GM18517 (cell line): Measurements from ENCODE around the gene KIAA0232.
"Not testable (repeated sequence)": the region's sequence is repeated elsewhere in the genome, so short reads cannot be mapped to it uniquely, and the experiment has no call there.

ENCODE experiments used
- ATAC-seq: cut with Tn5 transposase; IDR thresholded peaks from one replicate; pipeline ENCODE4 v1.9.1; 2021; ENCODE audit warnings: mild to moderate bottlenecking, moderate library complexity; ENCODE audit not compliant: unreplicated experiment

KIAA0232 gene

DNA sequence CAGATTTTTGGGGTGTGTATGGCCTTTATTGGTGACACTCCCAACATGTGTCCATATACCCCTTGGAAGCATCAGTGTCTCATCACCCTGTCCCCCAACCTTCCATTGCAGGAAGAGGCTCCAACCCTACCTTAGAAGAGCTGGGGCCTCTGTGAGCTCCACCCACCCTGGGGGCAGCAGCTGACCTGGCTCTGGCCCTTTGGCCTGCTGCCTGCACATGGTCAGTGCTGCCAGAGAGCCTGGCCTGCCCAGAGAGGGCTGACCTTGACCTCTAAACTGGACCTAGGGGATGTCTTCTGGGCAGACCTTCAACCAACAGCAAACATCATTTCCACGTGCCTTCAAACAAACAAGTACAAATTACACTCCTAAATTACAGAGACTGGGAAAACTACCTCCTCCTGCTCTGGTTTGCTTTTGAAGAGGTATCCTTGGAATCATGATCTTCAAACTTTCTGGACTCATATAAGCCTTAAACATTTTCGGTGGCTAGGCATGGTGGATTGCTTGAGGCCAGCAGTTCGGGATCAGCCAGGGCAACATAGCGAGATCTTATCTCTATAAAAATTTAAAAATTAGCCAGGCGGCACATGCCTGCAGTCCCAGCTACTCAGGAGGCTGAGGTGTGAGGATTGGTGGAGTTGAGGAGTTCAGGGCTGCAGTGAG lies 27.3 kb upstream of the KIAA0232 start:
- no peak for ATAC-seq

- not testable (repeated sequence) for ATAC-seq
Observed at GRCh38 chr4:6756345-6756744, 26.2 kb upstream of the KIAA0232 start.

- ATAC-seq: no peak
Observed at GRCh38 chr4:6758728-6759127, 23.8 kb upstream of the KIAA0232 start.

DNA sequence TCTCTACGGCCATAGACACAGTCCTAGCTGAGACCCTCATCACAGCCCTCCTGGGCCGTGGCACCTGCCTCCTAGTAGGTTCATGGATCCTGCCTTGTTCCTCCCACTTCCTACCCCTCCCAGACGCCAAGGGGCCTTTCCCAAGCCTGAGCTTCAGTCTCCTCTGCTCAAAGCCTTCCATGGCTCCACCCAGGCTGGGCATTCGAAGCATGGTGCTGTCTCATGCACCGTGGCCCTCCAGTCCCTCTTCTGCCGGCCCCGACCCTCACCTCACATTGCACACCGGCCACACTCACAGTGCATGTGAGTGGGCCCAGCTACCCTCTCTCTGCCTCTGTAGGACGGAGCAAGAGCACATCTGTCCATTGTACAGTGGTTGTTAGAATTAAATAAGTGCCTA lies 21.7 kb upstream of the KIAA0232 start:
- no peak for ATAC-seq

DNA sequence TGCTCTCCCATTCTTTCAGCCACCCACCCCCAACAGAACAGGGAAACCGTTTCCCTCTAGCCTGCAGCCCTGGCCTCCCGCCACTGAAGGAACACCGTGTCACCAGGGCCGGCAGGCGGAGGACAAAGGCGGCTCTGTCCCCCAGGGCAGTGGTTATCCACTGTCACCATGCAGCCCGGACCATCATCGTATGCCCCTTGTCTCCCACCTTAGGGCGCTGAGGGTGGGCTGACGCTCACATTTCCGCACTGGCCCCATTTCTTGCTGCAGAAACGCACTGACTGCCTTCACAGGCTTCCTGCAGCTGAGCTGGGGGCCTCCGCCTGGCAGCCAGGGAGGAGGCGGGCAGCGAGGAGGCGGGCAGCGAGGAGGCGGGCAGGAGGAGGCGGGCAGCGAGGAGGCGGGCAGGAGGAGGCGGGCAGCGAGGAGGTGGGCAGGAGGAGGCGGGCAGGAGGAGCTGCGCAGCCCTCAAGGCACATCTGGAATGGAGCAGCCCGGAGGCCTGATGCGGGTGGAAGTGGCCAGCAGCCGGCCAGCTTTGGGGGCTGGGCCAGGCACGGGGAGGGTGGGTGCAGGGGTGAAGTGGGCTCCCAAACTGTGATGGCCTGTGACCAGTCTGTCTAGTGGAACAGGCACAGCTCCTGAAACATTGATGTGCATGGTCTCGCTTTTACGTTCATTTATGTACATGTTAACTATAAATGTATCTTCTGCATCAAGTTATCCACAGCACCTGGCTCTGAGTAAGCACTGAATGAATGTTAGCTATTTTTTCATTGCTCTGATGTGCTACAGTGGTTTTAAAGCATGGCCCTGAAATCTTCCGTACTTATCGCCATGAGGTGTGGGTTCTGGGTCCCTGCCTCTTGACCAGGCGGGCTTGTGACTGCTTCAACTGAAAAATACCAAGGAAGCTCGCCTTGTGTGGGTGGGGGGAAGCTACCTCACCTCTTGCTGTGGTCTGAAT lies 20.6 kb upstream of the KIAA0232 start:
- ATAC-seq: no peak

DNA sequence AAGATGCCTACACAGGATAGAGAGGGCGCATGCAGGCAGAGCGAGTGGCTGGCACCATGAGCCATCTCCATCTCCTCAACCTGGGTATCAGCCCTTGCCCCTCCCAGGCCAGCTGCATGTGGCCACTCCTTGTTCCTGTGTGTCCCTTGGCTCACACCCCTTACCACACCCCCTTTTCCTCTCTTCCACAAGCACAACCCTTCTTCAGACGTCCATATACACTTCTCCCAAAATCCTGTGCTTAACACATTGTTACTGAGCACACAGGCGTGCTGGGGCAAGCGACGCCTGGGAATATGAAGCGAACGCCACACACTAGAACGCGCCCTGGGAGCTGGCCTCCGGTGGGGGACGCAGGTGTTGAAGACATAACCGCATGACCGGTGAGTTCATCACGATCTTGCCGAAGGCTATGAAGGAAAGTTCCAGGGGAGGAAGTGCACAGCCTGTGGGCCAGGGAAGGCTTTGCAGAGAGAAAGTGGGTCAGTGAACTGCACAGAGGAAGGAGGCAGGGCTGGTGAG lies 19.1 kb upstream of the KIAA0232 start:
- no peak for ATAC-seq

GRCh38 chr4:6764976-6765620 lies 17.4 kb upstream of the KIAA0232 start:
- no peak for ATAC-seq

DNA sequence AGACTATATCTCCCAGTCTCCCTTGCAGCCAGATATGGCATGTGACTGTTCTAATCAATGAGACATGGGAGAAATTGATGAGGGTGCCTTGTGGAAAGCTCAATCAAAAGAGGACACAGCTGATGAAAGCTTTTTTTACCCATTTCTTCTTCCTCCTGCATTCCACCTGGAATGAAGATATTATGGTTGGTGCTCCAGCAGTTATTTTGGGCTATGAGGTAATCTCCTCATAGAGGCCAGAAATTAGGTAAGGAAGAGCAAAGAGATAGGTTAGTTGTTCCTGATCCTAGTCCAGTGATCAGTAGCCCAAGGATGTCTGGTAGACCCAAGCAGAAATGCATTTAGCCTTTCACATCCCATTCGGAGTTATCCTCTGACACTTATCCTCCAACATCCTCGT lies 16.8 kb upstream of the KIAA0232 start:
- no peak for ATAC-seq

DNA sequence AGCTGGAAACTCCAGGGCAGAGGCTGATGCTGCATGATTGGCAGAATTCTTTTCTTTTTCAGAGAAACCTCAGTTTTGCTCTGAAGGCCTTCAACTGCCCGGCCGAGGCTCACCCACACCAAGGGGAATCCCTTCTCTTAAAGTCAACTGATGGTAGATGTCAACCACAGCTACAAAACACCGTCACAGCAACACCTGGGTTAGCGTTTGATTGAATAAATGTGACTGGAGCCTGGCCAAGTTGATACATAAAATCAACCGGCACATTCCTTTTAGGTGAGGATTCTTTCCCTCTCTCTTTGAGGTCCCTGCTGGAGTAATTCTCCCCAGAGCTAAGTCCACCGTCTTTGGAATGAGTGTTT lies 15.2 kb upstream of the KIAA0232 start:
- ATAC-seq: no peak

DNA sequence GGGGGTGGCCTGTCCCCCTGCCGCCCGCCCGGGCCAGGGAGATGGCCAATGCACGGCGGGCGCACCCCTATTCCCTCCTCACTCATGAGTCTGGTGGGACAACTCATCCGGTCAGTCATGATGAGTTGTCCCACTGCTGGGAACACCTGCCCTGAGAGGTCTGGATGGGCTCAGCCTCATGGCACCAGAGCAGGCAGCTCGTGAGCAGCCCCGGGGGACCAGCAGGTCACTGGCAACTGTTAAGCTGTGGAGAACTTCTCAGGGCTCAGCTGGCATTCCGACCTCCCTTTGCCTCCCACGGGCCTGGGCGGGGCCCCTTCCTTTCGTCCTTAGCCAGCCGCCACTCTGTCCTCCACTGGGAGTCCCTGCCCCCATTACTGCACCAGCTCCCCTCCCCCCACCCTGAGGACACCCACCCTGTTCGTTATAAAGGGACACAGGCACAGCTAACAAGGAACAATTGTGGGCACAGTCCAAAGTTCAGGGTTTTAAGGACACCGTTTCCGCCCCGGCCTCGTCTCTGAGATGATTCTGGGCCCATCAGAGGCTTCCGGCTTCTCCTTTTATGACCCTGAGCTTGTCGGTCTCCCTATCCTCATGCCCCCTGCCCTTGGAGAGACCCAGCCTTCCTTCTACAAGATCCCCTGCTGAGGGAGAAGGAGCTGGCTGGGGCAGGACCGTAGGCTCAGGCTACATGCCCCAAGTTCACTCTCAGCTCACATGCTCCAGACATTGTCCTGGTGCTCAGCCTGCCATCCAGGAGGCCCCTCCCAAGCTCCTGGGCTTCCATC lies 14.6 kb upstream of the KIAA0232 start:
- no peak for ATAC-seq

DNA sequence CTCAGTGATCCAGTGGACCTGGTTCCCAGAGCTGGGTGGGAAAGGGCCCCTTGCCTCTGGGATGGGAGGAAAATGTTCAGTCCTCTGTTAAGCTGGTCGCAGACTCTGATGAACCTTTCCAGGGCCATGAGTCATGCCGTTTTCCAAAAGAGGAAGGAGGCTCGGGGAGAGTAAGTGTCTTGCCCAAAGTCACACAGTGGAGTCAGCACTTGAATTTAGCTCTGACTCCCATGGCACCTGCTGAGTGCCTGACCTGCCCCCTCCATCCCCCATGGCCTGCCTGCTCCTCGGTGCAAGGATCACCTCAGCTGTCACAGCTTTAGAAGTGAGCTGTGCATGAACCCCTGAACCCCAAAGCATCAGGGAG lies 14.0 kb upstream of the KIAA0232 start:
- no peak for ATAC-seq

DNA sequence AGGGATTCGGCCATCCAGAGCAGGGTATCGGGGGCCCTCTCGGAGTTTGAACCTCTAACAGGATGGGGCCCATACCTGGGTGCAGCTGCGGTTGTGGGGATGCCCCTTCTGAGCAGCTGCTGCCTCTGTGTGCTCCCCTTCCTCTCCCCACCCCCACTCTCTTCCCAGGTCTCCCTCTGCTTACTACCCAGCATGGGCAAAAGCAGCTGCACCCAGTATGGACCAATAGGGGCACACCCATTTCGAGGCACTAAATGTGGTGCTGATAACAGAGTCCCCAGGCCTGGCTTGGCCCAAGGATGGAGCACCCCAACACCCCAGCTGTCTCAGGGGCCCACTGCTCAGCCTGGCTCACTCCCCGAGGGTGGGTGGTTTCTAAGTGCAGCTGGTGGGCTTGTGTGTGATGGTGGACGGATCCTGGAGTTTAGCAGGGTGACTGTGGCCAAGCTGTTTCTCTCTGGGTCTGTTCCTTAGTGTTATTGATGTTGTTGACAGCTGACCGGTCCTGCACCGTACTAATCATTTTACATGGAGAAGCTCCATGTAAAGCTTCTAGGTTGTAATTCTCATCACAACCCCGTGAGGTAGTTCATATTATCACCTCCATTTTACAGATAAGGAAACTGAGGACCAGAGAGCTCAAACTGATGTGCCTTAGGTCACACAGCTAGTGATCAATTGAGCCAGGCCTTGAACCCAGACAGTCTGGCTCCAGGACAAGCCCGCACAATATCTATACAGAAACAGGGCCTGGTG lies 13.1 kb upstream of the KIAA0232 start:
- no peak for ATAC-seq

GRCh38 chr4:6769989-6770420 lies 12.5 kb upstream of the KIAA0232 start:
- ATAC-seq: no peak

DNA sequence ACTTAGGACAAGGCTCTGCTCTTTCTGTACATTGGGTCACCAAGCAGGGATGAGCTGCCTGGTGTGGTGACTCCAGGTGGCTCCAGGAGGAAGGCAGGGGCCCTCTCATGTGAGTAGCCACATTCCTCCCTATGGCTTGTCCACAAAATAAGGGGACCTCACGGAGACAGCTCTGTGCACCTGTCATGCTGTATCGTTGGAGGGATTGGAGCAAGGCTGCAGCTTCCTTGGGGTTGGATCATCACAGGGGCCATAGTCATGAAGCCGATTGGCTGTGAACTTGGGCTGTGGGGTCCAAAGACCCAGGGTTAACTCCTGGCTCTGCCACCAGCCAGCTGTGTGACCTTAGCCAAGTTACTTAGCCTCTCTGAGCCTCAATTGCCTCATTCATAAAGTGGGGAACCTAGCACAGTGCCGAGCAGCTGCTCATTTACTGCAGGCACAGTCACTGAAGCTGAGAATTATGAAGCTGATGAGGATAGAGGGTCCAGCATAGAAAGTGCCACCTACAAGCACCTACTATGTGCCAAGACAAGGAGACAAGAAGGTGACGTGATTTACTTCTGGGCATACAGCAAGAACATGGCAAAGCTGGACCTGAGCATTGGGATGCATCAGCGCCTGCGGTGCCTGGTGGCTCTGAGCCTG lies 11.8 kb upstream of the KIAA0232 start:
- no peak for ATAC-seq

GRCh38 chr4:6771229-6771671 lies 11.3 kb upstream of the KIAA0232 start:
- no peak for ATAC-seq

DNA sequence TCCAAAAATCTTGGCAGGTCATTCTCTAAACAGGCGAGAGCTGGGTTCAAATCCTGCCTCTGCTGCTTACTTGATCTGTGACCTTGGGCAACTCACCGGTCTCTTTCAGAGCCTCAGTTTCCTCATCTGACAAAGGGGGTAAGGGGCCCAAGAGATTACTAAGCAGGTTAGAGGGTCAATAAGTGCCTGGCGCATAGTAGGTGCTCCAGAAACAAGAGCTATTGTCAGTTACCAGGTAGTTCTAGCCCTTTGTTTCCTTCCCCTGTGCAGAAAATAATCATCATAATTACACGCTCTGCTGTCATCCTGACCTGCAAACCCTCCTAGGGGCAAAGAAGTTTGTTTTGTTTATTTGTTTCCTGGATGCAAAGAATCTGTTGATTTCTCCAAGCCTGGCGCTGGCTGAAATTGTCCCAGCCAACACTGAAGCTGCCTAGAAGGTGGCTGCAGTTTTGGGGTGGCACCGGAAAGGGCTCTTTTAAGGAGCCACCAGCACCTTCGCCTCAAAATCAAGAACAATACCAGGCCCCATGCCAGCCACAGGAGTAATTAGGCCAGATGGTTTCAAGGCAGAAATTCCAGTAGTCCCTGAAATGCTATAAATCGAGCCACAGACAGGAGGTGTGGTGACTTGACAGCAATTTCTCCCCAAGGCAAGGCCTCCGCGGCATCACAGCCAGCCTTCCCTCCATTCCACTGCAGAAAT lies 10.2 kb upstream of the KIAA0232 start:
- no peak for ATAC-seq

- no peak for ATAC-seq
Observed at GRCh38 chr4:6773106-6773505, 9.4 kb upstream of the KIAA0232 start.

DNA sequence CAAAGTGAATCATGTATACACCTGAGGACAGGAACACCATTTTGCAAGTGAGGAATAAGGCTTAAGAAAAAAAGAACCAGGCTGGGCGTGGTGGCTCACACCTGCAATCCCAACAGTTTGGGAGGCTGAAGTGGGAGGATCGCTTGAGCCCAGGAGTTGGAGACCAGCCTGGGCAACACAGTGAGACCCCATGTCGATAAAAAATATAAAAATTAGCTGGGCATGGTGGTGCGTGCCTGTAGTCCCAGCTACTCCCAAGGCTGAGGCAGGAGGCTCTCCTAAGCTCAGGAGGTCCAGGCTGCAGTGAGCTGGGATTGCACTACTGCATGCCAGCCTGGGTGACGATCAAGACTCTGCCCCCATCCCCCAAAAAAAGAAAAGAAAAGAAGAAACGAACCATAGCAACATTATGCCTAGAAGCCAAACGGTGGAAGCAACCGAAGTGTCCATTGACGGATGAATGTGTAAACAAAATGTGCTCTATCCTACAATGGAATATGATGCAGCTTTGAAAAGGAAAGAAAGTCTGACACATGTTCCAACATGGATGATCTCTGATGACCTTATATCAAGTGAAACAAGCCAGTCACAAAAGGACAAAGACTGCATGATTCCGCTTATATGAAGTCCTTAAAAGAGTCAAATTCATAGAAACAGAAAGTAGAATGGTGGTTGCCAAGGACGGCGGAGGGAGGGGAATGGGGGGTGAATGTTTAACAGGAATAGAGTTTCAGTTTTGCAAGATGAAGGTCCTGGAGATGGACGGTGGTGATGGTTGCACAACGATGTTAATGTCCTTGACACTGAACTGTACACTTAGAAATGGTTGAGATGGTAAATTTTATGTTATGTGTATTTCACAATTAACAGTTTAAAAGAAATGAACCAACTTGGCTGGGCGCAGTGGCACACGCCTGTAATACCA lies 8.6 kb upstream of the KIAA0232 start:
- ATAC-seq: no peak
